Measurements from ENCODE around the gene IGFLR1. TPM values are rescaled to one million over a fixed set of nuclear protein-coding genes. Genes with fewer than 3 reads are reported as not detected.

Gene IGFLR1
- total and polyA plus RNA-seq, 4 donors, result 5.1 to 14.9 (median 9.5) TPM

DNA sequence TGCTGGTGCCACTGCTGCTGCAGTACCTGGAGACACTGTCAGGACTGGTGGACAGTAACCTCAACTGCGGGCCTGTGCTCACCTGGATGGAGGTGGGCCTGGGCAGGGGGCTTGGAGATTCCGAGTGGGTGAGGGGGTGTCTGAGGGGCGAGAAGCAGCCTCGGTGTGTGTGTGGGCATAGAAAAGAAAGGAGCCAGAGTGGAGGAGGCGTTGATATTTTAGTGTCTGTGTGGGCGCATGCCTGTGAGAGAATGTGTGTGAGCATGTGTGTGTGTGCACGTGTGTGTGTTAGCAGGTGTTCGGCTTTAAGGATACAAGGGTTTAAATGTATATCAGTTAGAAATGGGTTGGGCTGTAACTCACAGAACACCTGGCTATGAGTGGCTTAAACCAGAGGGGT, 36.8 kb upstream of the IGFLR1 start:
- WGBS, 2 donors, result 90 to 92% methylated on average over 8 of the region's 8 CpGs
- no peak for DNase-seq
- H3K9me3 ChIP-seq (ENCODE audit: control insufficient read depth, low read length), result no peaks in the 10 kb centered on the region
- H3K4me3 ChIP-seq (ENCODE audit: low read length in 2 of 2), result no peak overlapping the region
- no peak for ATAC-seq (ENCODE audit: low FRiP score)
- intact Hi-C loops (cut with DNase I), result loop anchor here in 1 of 2 donors (5.0 kb wide), 1 partner anchor 98 kb away; no protein-coding TSS in a partner anchor
- no peaks in the 10 kb centered on the region for H3K4me1 ChIP-seq (ENCODE audit: control insufficient read depth in 1 of 2, insufficient read depth in 2 of 2, low read length in 2 of 2)
- no peak overlapping the region for H3K27ac ChIP-seq (ENCODE audit: low read depth in 1 of 2, low read length in 2 of 2)
- H3K36me3 ChIP-seq (ENCODE audit: control insufficient read depth in 1 of 2, insufficient read depth in 2 of 2, low read length in 1 of 2), result peaks cover 0 to 1% of the 10 kb centered on the region in 2 donors
- no peaks in the 10 kb centered on the region for H3K27me3 ChIP-seq (ENCODE audit: control insufficient read depth in 1 of 2, insufficient read depth in 2 of 2, low read length in 1 of 2)

DNA sequence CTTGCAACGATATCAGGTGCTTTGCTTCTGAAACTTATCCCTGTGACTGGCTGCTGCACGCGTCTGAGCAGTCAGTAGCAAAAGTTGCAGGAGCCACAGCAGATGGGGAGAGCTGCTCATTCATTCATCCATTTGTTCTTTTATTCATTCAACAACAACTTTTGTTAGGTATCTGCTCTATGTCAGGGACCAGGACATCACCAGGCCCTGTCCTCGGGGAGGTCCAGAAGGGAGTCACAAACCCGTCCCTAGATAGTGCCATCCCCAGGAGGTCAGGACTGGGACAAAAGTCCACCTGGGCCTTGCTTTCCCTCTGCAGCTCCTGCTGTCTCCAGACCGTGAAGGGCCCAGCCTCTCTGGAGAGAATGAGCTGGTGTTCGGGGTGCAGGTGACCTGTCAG, 35.7 kb upstream of the IGFLR1 start:
- Histone ChIP-seq H3K4me1 (ENCODE audit: control insufficient read depth in 1 of 2, insufficient read depth in 2 of 2, low read length in 2 of 2) (no peaks in the 10 kb centered on the region), H3K27me3 (ENCODE audit: control insufficient read depth in 1 of 2, insufficient read depth in 2 of 2, low read length in 1 of 2) (no peaks in the 10 kb centered on the region), H3K9me3 (ENCODE audit: control insufficient read depth, low read length) (no peaks in the 10 kb centered on the region), H3K4me3 (ENCODE audit: low read length in 2 of 2) (no peak overlapping the region), H3K36me3 (ENCODE audit: control insufficient read depth in 1 of 2, insufficient read depth in 2 of 2, low read length in 1 of 2) (peaks cover 0 to 1% of the 10 kb centered on the region in 2 donors), H3K27ac (ENCODE audit: low read depth in 1 of 2, low read length in 2 of 2) (no peak overlapping the region)
- WGBS, 2 donors, result 85 to 91% methylated on average over 7 of the region's 7 CpGs
- no peak for DNase-seq
- no peak for ATAC-seq (ENCODE audit: low FRiP score)
- intact Hi-C loops (cut with DNase I), result loop anchor here in 1 of 2 donors (5.0 kb wide), 1 partner anchor 99 kb away; no protein-coding TSS in a partner anchor

- intact Hi-C loops (cut with DNase I), result loop anchor here in 1 of 2 donors (5.0 kb wide), 1 partner anchor 100 kb away; no protein-coding TSS in a partner anchor
- ATAC-seq (ENCODE audit: low FRiP score) (no peak), DNase-seq (peak in 1 of 2 donors; percentile 69)
- Histone ChIP-seq H3K4me1 (ENCODE audit: control insufficient read depth in 1 of 2, insufficient read depth in 2 of 2, low read length in 2 of 2) (no peaks in the 10 kb centered on the region), H3K9me3 (ENCODE audit: control insufficient read depth, low read length) (no peaks in the 10 kb centered on the region), H3K27ac (ENCODE audit: low read depth in 1 of 2, low read length in 2 of 2) (no peak overlapping the region), H3K4me3 (ENCODE audit: low read length in 2 of 2) (no peak overlapping the region), H3K36me3 (ENCODE audit: control insufficient read depth in 1 of 2, insufficient read depth in 2 of 2, low read length in 1 of 2) (peaks cover 0 to 1% of the 10 kb centered on the region in 2 donors), H3K27me3 (ENCODE audit: control insufficient read depth in 1 of 2, insufficient read depth in 2 of 2, low read length in 1 of 2) (no peaks in the 10 kb centered on the region)
- 64 to 73% methylated on average over 19 of the region's 19 CpGs for WGBS, 2 donors
Measured at GRCh38 chr19:35777086-35777841, 35.0 kb upstream of the IGFLR1 start.

GRCh38 chr19:35776102-35776788, 34.0 kb upstream of the IGFLR1 start:
- WGBS, 2 donors, result 45 to 49% methylated on average over 13 of the region's 13 CpGs
- H3K4me1 ChIP-seq (ENCODE audit: control insufficient read depth in 1 of 2, insufficient read depth in 2 of 2, low read length in 2 of 2), result no peaks in the 10 kb centered on the region
- no peaks in the 10 kb centered on the region for H3K9me3 ChIP-seq (ENCODE audit: control insufficient read depth, low read length)
- no peaks in the 10 kb centered on the region for H3K27me3 ChIP-seq (ENCODE audit: control insufficient read depth in 1 of 2, insufficient read depth in 2 of 2, low read length in 1 of 2)
- H3K4me3 ChIP-seq (ENCODE audit: low read length in 2 of 2), result peak overlapping the region; percentile 73 to 91
- ATAC-seq (ENCODE audit: low FRiP score), result no peak
- H3K36me3 ChIP-seq (ENCODE audit: control insufficient read depth in 1 of 2, insufficient read depth in 2 of 2, low read length in 1 of 2), result peaks cover 0 to 1% of the 10 kb centered on the region in 2 donors
- no peak overlapping the region for H3K27ac ChIP-seq (ENCODE audit: low read depth in 1 of 2, low read length in 2 of 2)
- intact Hi-C loops (cut with DNase I), result loop anchor here in 1 of 2 donors (5.0 kb wide), 1 partner anchor 101 kb away; no protein-coding TSS in a partner anchor
- DNase-seq, result no peak

DNA sequence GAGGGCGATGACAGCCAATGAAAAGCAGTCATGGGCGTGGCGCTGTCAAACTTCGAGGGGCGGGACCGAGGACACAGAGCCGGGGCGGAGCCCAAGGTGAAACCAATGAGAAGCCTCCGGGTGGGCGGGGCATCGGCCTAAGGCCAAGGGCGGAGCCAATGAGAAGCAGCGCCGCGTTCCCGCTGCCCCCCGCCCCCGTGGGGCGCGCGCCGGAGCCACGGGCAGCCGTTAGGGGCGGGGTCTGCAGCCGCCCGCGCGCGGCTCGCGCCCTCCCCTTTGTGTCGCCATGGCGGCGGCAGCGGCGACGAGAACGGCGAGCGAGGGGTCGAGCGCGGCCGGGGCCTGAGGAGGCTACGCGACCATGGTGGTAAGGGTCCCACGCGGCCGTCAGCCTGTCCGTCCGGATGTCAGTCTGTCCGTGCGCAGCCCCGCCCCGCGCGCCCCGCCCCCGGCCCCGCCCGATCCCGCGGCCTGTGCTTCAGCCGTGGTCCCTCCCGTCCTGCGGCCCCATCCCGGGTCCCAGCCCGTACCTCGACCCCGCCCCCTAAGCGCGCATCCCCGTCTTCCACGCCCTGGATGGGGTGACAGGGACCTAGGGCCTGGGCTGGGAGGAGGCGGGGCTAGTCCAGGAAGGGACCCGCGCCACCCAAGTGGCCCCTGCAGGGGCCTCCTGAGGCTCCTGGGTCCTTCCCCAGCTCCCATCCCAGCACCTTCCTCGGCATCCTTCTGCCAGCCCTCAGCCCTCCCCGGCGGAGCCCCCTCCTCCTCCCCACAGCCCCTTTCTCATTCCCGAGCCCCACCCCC, 33.2 kb upstream of the IGFLR1 start, which contains the start of gene ARHGAP33:
Gene ARHGAP33, plus strand, starts transcription at position 267 of the 804 bp plus-strand sequence. Its CDS starts 95 bp downstream, at position 362.
- H3K4me1 ChIP-seq (ENCODE audit: control insufficient read depth in 1 of 2, insufficient read depth in 2 of 2, low read length in 2 of 2), result no peaks in the 10 kb centered on the region
- peak within 1 kb of the TSS; percentile 73 to 91 for H3K4me3 ChIP-seq (ENCODE audit: low read length in 2 of 2)
- WGBS, 2 donors, result 0 to 1% methylated on average over 28 to 82 of the region's 82 CpGs
- DNase-seq (peak; percentile 99 to 100), ATAC-seq (ENCODE audit: low FRiP score) (peak; percentile 99)
- H3K36me3 ChIP-seq (ENCODE audit: control insufficient read depth in 1 of 2, insufficient read depth in 2 of 2, low read length in 1 of 2), result no peaks in the 10 kb centered on the region
- H3K27ac ChIP-seq (ENCODE audit: low read depth in 1 of 2, low read length in 2 of 2), result no peak within 1 kb of the TSS
- intact Hi-C loops (cut with DNase I), result loop anchor here in 1 of 2 donors (5.0 kb wide), 1 partner anchor 102 kb away; no protein-coding TSS in a partner anchor
- H3K9me3 ChIP-seq (ENCODE audit: control insufficient read depth, low read length), result no peaks in the 10 kb centered on the region
- H3K27me3 ChIP-seq (ENCODE audit: control insufficient read depth in 1 of 2, insufficient read depth in 2 of 2, low read length in 1 of 2), result no peaks in the 10 kb centered on the region

GRCh38 chr19:35775046-35775297, 32.7 kb upstream of the IGFLR1 start:
- no peak overlapping the region for H3K4me3 ChIP-seq (ENCODE audit: low read length in 2 of 2)
- ATAC-seq (ENCODE audit: low FRiP score) (no peak), DNase-seq (no peak)
- intact Hi-C loops (cut with DNase I), result loop anchor here in 1 of 2 donors (5.0 kb wide), 1 partner anchor 102 kb away; no protein-coding TSS in a partner anchor
- WGBS, 2 donors, result 8 to 14% methylated on average over 9 of the region's 9 CpGs
- no peaks in the 10 kb centered on the region for H3K27me3 ChIP-seq (ENCODE audit: control insufficient read depth in 1 of 2, insufficient read depth in 2 of 2, low read length in 1 of 2)
- no peaks in the 10 kb centered on the region for H3K9me3 ChIP-seq (ENCODE audit: control insufficient read depth, low read length)
- no peaks in the 10 kb centered on the region for H3K4me1 ChIP-seq (ENCODE audit: control insufficient read depth in 1 of 2, insufficient read depth in 2 of 2, low read length in 2 of 2)
- H3K27ac ChIP-seq (ENCODE audit: low read depth in 1 of 2, low read length in 2 of 2), result no peak overlapping the region
- H3K36me3 ChIP-seq (ENCODE audit: control insufficient read depth in 1 of 2, insufficient read depth in 2 of 2, low read length in 1 of 2), result no peaks in the 10 kb centered on the region

- Histone ChIP-seq H3K27me3 (ENCODE audit: control insufficient read depth in 1 of 2, insufficient read depth in 2 of 2, low read length in 1 of 2) (no peaks in the 10 kb centered on the region), H3K4me3 (ENCODE audit: low read length in 2 of 2) (no peak overlapping the region), H3K4me1 (ENCODE audit: control insufficient read depth in 1 of 2, insufficient read depth in 2 of 2, low read length in 2 of 2) (no peaks in the 10 kb centered on the region), H3K9me3 (ENCODE audit: control insufficient read depth, low read length) (no peaks in the 10 kb centered on the region), H3K27ac (ENCODE audit: low read depth in 1 of 2, low read length in 2 of 2) (no peak overlapping the region), H3K36me3 (ENCODE audit: control insufficient read depth in 1 of 2, insufficient read depth in 2 of 2, low read length in 1 of 2) (no peaks in the 10 kb centered on the region)
- 34 to 40% methylated on average over 16 of the region's 16 CpGs for WGBS, 2 donors
- DNase-seq (peak in 1 of 2 donors; percentile 66), ATAC-seq (ENCODE audit: low FRiP score) (no peak)
- intact Hi-C loops (cut with DNase I), result loop anchor here in 1 of 2 donors (5.0 kb wide), 1 partner anchor 103 kb away; no protein-coding TSS in a partner anchor
Measured at GRCh38 chr19:35774274-35775045, 32.2 kb upstream of the IGFLR1 start.

All from aorta (tissue), 5 donors.